Occipital lobe (tissue), 2 donors: Measurements from ENCODE around the gene IFIT1. TPM values are rescaled to one million over a fixed set of nuclear protein-coding genes. Genes with fewer than 3 reads are reported as not detected.
"Not testable (repeated sequence)": the region's sequence is repeated elsewhere in the genome, so short reads cannot be mapped to it uniquely, and the experiment has no call there.

Experiments
- DNase-seq: peaks from one replicate; lab custom pipeline; 2025; lab: John Stamatoyannopoulos, UW
- total RNA-seq: library from RNA; depleted of rRNA; stranded (reverse); fragments of >200 nt; gene quantifications from one replicate; pipeline ENCODE4 v1.2.3, GENCODE V29; 2014

IFIT1 gene
- total RNA-seq: 10.0 TPM

- peak; percentile 56 for DNase-seq
Observed at GRCh38 chr10:89391907-89392756, at the start of gene IFIT1. Gene IFIT1, plus strand, starts transcription at chr10:89392623. Its CDS starts 90 bp downstream, at chr10:89392713.

GRCh38 chr10:89343089-89343767 is 49.2 kb upstream of the IFIT1 start:
- no peak for DNase-seq

GRCh38 chr10:89344156-89344555 is 48.3 kb upstream of the IFIT1 start:
- no peak for DNase-seq

DNA sequence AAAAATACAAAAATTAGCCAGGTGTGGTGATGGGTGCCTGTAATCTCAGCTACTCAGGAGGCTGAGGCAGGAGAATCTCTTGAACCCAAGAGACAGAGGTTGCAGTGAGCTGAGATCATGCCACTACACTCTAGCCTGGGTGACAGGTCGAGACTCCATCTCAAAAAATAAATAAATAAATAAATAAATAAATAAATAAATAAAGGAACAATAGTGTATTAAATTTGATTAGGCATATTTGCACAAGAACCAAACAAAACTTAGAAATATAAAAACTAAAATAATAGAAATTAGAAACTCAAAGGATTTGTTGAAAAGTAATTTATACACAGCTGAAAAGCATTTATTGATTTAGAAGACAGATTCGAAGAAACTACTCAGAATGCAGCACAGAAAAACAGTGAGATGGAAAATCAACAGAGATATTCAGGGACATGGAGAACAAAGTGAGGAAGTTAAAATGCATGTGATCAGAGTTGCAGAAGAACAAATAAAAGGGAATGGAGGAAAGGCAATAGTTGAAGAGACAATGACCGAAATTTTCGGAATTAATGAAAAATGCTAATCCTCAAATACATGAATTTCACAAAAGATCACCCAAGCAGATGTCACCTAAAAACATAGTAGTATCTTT is 46.9 kb upstream of the IFIT1 start:
- no peak for DNase-seq

DNA sequence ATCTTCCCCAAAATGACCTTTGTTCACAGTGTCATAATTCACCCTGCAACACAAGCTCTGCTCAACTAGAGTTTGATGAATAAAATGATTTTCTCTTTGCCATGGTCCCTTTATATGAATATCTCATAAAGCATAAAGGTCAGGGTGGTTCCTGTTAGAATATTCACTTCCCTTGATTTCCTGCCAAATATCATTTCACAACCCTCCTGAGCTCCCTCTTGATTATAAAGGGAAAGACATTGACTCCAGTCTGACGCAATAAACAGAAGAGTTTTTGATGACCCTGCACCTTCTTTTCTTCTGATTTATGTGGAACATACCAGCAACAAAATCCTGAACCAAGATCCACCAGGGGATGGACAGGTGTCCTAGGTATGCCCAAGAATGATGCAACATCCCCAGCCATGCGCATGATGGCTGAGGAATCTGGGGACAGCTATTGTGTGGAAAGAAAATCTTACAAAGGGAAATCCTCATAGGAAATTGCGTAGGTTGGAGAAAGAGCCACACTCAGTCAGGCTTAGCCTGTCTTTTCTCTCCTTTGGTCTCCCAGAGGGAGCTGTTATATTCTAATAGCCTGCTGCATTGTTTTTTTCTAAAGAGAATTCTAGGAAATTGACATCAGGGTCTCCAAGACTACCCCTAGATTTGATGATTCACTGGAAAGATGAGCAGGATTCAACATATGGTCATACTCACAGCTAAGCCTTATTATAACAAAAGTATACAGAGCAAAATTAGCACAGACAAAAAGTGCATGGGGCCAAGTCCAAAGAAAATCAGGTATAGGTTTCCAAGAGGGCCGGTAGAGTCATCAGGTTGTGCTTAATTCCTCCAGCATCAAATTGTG is 45.8 kb upstream of the IFIT1 start:
- no peak for DNase-seq

DNA sequence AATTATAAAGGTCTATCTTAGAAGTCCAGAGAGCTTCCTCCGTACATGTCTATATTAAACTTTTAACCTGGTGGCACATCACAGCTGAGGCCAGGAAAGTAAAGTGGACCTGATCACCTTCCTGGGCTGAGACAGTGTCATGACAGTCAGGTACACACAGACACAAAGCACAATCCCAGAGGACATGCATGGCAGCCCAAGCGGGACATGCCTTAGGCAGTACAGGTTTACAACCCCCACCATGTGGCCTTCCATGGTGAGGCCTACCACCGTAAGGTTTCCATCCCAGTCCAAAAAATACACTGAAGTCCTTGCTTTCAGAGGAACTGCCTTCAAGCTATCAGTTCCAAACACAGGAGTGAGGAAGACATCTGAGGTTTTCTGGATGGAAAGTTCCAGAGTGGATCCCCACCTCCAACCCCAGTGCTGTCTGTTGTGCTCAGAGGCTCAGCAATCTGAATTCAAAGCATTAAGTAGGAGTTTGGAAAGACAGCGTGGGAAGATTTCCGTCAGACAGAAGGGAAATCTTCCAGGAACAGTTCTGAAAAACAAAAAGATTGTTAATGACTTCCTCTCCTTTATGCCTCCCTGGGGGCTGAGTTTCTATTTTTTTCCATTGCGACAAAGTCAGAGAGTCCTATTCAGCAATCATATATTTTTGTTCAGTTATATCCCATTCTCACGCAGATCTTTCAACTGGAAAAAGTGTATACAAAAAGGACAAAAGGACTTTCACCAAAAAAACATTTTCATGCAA is 44.5 kb upstream of the IFIT1 start:
- no peak for DNase-seq

DNA sequence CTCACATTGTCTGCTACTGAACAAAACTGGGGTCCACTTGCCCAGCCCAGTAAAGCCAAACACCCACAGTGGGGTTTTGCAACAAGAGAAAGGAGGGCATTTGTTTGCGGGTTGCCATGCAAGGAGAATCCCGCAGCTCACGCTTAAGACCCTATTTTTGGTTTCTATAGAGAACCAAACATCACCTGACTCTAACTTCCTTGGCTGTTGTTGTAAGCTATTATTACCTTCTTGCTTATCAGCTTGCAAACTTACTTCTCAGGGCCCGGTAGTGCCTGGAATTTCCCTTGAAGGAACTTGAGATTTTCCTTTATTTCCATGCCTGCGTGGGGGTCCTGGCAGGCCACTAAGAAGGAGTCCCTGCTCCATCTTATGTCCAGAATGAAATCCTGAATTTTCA is 43.9 kb upstream of the IFIT1 start:
- DNase-seq: no peak

GRCh38 chr10:89348975-89349374 is 43.4 kb upstream of the IFIT1 start:
- no peak for DNase-seq

- not testable (repeated sequence) for DNase-seq
Observed at GRCh38 chr10:89350631-89351315, 41.6 kb upstream of the IFIT1 start.

- no peak for DNase-seq
Observed at GRCh38 chr10:89351412-89351779, 41.0 kb upstream of the IFIT1 start.

GRCh38 chr10:89351780-89352597 is 40.4 kb upstream of the IFIT1 start:
- DNase-seq: no peak

DNA sequence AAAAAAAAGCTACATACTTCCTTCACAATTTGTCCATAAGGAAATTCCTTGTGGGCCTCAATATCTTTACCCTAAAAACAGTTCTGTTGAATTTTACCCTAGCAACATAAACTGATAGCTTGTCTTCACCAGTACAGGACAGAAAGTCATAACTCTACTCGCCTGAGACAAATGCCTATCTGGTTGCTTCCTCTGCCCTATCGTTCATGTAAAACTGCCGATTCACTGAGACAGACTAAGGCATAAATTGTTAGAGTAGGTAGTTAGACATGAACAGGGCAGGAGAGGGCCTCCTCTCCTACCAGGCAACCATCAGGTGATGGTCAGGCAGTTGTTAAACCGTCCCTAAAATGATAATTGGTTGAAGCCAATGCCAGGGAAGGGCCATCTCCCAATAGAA is 39.6 kb upstream of the IFIT1 start:
- DNase-seq: no peak

DNA sequence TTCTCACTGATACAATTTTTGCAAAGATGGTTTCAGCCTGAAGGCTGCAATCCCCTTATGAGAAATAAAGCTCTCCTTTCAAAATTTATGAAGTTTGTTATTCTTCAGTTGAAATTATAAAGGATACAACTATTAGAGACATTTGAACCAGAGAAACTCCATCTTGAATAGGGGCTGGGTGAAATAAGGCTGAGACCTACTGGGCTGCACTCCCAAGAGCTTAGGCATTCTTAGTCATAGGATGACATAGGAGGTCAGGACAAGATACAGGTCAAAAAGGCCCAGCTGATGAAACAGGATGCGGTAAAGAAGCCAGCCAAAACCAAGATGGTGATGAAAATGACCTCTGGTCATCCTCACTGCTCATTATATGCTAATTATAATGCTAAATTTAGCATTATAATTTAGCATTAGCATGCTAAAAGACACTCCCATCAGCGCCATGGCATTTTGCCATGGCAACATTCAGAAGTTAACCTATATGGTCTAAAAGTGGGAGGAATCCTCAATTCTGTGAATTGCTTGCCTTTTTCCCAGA is 37.0 kb upstream of the IFIT1 start:
- DNase-seq: no peak

GRCh38 chr10:89357096-89357495 is 35.3 kb upstream of the IFIT1 start:
- no peak for DNase-seq

DNA sequence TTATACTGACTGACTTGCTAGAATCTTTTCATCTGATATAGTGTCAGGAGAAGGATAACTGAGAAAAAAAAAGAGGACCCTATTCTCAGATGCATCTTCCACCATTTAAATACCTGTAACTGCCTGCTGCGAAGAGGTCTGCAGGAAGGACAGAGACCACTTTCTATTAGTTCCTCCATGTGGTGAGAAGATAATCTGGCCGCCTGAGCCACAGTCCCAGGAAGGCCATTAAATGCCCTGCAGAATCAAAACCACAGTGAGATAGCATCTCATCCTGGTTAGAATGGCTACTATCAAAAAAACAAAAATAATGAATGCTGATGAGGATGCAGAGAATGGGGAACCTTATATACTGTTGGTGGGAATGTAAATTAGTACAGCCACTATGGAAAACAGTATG is 34.4 kb upstream of the IFIT1 start:
- DNase-seq: no peak

DNA sequence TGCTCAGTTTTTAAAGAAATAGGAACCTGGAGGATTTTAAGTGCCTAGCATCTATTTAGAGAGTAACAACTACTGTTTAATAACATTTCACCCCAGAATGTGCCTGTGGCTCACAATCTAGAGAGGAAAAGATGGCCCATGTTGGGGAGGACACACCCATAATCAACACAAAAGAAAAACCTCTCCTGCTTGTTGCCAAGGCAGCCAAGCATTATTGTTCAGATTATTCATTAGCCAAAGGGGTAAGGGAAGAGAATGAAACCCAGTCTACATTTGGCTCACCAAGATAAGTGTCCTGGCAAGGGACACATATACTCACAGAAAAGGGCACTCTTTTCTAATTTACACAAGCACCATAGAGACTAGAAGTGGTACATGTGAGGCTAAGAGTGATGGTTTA is 32.3 kb upstream of the IFIT1 start:
- no peak for DNase-seq

DNA sequence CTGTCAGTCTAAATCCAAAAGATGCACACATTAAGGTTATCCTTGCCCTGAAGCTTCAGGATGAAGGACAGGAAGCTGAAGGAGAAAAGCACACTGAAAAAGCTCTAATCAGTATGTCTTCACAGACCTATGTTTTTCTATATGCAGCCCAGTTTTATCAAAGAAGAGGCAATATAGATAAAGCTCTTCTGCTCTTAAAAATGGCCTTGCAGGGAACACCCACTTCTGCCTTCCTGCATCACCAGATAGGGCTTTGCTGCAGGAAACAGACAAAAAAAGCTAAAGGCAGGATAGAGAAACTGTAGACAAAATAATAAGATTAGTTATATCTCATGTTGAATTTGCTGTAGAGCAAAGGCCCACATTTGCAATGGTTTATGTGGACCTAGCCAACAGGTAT is 29.5 kb upstream of the IFIT1 start:
- DNase-seq: no peak

GRCh38 chr10:89363729-89364442 is 28.5 kb upstream of the IFIT1 start:
- DNase-seq: no peak
